VCaP (cell line): ENCODE data around the gene PRKCB.

Source experiments
- H3K27ac ChIP-seq: fragments of 450-650 bp; 2 replicates; pipeline ENCODE4 v1.5.1; 2017
- CTCF ChIP-seq: fragments of 450-650 bp; conservative IDR thresholded peaks from 2 replicates; pipeline ENCODE4 v1.5.1; 2017; ENCODE audit warnings: mild to moderate bottlenecking, moderate library complexity

PRKCB gene

DNA sequence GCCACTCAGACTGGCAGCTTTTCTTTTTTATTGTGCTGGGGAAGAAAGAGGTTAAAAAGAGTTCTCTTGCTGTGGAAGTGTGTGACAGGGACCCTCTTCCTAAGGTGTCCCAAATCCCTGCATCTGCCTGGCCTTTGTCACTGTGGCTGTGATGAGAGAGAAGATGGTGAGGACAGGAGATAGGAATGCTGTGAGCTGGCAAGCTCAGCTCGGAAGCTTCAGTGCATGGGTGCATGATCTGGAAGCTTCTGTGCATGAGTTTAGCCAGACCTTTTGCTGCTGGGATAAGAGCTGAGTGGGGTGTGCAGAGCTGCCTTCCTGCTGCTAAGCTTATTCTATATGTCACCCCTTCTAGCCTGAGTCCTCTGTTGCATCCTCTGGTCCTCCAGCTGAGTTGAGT lies 317.0 kb downstream of the PRKCB start:
- TF ChIP-seq CTCF: no peak
- H3K27ac ChIP-seq: no peak overlapping the region

DNA sequence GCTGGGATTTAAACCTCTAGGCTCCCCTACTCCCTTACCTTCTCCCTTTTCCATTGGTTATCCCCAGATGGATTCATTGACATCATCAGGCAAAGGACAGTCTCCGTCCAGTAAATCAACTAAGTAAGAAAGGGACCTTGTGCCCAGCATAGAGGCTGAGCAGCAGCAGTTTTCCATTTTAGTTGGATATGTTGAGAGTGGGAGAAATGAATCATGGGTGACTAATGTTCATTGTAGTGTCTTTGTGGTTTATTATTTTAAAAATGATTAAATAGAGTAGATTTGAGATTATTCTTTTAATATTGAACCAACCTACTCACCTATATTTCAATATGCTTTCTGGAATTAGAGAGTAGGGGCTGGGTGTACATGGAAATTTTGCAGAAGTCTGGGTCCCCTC lies 321.0 kb downstream of the PRKCB start:
- TF ChIP-seq CTCF: no peak
- no peak overlapping the region for H3K27ac ChIP-seq

DNA sequence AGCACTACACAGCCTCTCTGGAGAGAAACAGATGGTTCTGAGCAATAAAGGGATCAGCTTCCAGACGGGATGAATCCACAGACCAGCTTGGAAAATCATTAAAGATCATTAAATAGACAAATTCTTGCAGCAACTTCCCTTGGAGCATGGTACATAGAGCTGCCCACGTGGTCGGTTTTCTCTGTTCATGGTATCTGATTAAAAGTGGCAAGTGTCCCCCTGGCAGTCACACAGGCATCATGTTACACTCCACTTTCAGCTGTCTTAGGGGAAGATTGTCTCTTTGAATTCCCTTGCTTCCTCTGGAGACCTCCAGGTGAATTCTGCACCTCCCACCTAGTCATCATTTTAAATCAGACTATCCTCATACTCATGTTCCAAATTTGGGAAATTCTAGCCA lies 328.2 kb downstream of the PRKCB start:
- TF ChIP-seq CTCF: no peak
- H3K27ac ChIP-seq: no peak overlapping the region

DNA sequence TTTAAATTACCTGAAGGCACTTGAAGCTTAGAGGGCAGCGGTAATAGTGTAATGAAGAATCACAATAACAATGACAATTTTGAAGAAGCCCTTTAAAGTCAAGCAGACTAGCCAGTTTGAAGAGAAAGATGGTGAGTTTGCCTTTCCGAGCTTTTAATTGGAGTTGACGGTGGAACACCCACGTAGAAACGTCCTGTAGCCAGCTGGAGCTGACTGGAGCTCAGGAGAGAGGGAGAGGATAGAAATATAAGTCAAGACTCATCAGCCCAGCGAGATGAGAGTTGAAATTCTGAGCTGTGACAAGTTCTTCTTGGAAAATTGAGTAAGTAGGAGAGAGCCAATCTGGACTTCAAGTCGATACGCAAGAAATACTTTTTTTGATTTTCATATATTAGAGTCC lies 328.6 kb downstream of the PRKCB start:
- no peak for TF ChIP-seq CTCF
- no peak overlapping the region for H3K27ac ChIP-seq

- no peak overlapping the region for H3K27ac ChIP-seq
- TF ChIP-seq CTCF: no peak
Observed at GRCh38 chr16:24165273-24165672, 329.5 kb downstream of the PRKCB start.

GRCh38 chr16:24166661-24167528 lies 331.1 kb downstream of the PRKCB start:
- TF ChIP-seq CTCF: no peak
- no peak overlapping the region for H3K27ac ChIP-seq

- no peak overlapping the region for H3K27ac ChIP-seq
- no peak for TF ChIP-seq CTCF
Observed at GRCh38 chr16:24168856-24169255, 333.1 kb downstream of the PRKCB start.
